CD4-positive, alpha-beta T cell (primary cell): ENCODE measurements around the gene SFTA2. TPM values are rescaled to one million over a fixed set of nuclear protein-coding genes. Genes with fewer than 3 reads are reported as not detected.

Experiments used
- ATAC-seq: fragments of 200-7000 bp; cut with Tn5 transposase; one replicate; pipeline ENCODE4 v1.10.0; 2022; ENCODE audit warnings: mild to moderate bottlenecking; ENCODE audit not compliant: poor library complexity
- CTCF ChIA-PET: fragments of 350-600 bp; sonication (Branson Sonifier 250); formaldehyde crosslinking; loops from one replicate; lab custom pipeline; 2021; ENCODE audit warnings: antibody characterized with exemption, inconsistent platforms; lab: Charles Lee
- POLR2A ChIA-PET: fragments of 350-600 bp; sonication (Branson Sonifier 250); formaldehyde crosslinking; loops from one replicate; lab custom pipeline; 2021; ENCODE audit warnings: antibody characterized with exemption, inconsistent platforms; lab: Charles Lee
- DNase-seq, 14 experiments: peaks; one replicate each; pipeline ENCODE4 v3.0.0-alpha.2; 2013 to 2020; ENCODE audit warnings: mixed read lengths in 2 of 14
- H3K27ac ChIP-seq, 2 donors: one replicate each; pipeline versions ENCODE4 v1.5.1 to v1.7.0; 2013; ENCODE audit warnings: low read length in 2 of 2, low read depth in 1 of 2, mild to moderate bottlenecking in 1 of 2
- H3K27me3 ChIP-seq, 2 experiments: 1 replicate in 1 of 2; 2 replicates in 1 of 2; pipeline versions ENCODE4 v1.6.1 to v1.7.0; 2013; ENCODE audit warnings: low read length in 2 of 2, control low read depth in 1 of 2, mild to moderate bottlenecking in 1 of 2, moderate library complexity in 1 of 2; ENCODE audit not compliant: insufficient read depth in 2 of 2, control insufficient read depth in 1 of 2
- H3K36me3 ChIP-seq: one replicate; pipeline ENCODE4 v1.6.1; 2013; ENCODE audit warnings: low read length, control low read depth; ENCODE audit not compliant: insufficient read depth
- H3K4me1 ChIP-seq: one replicate; pipeline ENCODE4 v1.6.1; 2013; ENCODE audit warnings: low read length, control low read depth; ENCODE audit not compliant: insufficient read depth
- H3K4me3 ChIP-seq: one replicate; pipeline ENCODE4 v1.5.1; 2013; ENCODE audit warnings: mild to moderate bottlenecking, low read length, moderate library complexity
- H3K9me3 ChIP-seq, 2 experiments: 1 replicate in 1 of 2; 2 replicates in 1 of 2; pipeline versions ENCODE4 v1.6.1 to v1.7.0; 2013; ENCODE audit warnings: low read length in 2 of 2, mild to moderate bottlenecking in 2 of 2, control low read depth in 1 of 2, moderate library complexity in 1 of 2; ENCODE audit not compliant: control insufficient read depth in 1 of 2, insufficient read depth in 1 of 2
- H3K27ac Mint-ChIP-seq: one replicate; pipeline ENCODE4 v1.8.0; 2020; ENCODE audit warnings: mixed read lengths
- H3K27me3 Mint-ChIP-seq: one replicate; pipeline ENCODE4 v1.8.0; 2021; ENCODE audit warnings: mixed read lengths
- H3K36me3 Mint-ChIP-seq: one replicate; pipeline ENCODE4 v1.8.0; 2021; ENCODE audit warnings: low read depth, mixed read lengths
- H3K4me1 Mint-ChIP-seq: one replicate; pipeline ENCODE4 v1.8.0; 2021; ENCODE audit warnings: low read depth, mixed read lengths
- H3K4me3 Mint-ChIP-seq: one replicate; pipeline ENCODE4 v1.8.0; 2020; ENCODE audit warnings: mild to moderate bottlenecking, mixed read lengths
- H3K9me3 Mint-ChIP-seq: one replicate; pipeline ENCODE4 v1.8.0; 2020; ENCODE audit warnings: mixed read lengths
- CTCF ChIP-seq: fragments of 200-600 bp; IDR thresholded peaks from one replicate; pipeline ENCODE4 v1.8.0; 2022; ENCODE audit warnings: antibody characterized with exemption, mild to moderate bottlenecking
- intact Hi-C, 2 experiments: fragments of 100-400 bp; cut with DNase I in 1 of 2; cut with micrococcal nuclease in 1 of 2; formaldehyde crosslinking; loops; one replicate each; pipeline versions ENCODE4 v1.15.1 to v1.9.0; 2023 to 2025; cut with DNase I, micrococcal nuclease
- total RNA-seq, 174 experiments: library from RNA in 2 of 174; stranded (reverse) in 2 of 174; gene quantifications; one replicate each; pipeline ENCODE4 v1.2.3 and lab custom pipeline; 2021 to 2026

The SFTA2 gene
- total RNA-seq, 2 experiments from 2014 or later, result not detected

GRCh38 chr6:30937265-30937664 is 5.3 kb upstream of the SFTA2 start:
- intact Hi-C loops, result loop anchor here in 1 of 2 experiments (10.0 kb wide), 1 partner anchor 178 kb away; the partner anchor contains the start of genes C6orf15 and PSORS1C1
- Histone ChIP-seq H3K36me3 (no peaks in the 10 kb centered on the region), H3K27me3 (peaks cover 6 to 24% of the 10 kb centered on the region in 2 experiments), H3K4me3 (no peak overlapping the region), H3K9me3 (no peaks in the 10 kb centered on the region), H3K4me1 (no peaks in the 10 kb centered on the region), H3K27ac (no peak overlapping the region)
- TF ChIP-seq CTCF, result no peak
- ATAC-seq, result no peak
- Mint-ChIP-seq H3K4me3 (no peak overlapping the region), H3K9me3 (no peaks in the 10 kb centered on the region), H3K4me1 (no peaks in the 10 kb centered on the region), H3K27me3 (peaks cover 25% of the 10 kb centered on the region), H3K27ac (no peak overlapping the region), H3K36me3 (no peaks in the 10 kb centered on the region)
- DNase-seq, result no peak
- POLR2A ChIA-PET, result no interaction called here
- CTCF ChIA-PET, result no interaction called here

GRCh38 chr6:30935018-30935417 is 3.0 kb upstream of the SFTA2 start:
- POLR2A ChIA-PET, result no interaction called here
- H3K9me3 ChIP-seq, result no peaks in the 10 kb centered on the region
- Mint-ChIP-seq H3K36me3 (no peaks in the 10 kb centered on the region), H3K4me1 (no peaks in the 10 kb centered on the region), H3K27me3 (peaks cover 12% of the 10 kb centered on the region), H3K4me3 (no peak overlapping the region), H3K9me3 (no peaks in the 10 kb centered on the region), H3K27ac (no peak overlapping the region)
- H3K27ac ChIP-seq, result no peak overlapping the region
- H3K4me1 ChIP-seq, result no peaks in the 10 kb centered on the region
- DNase-seq (no peak), ATAC-seq (no peak)
- H3K27me3 ChIP-seq, result peaks cover 0 to 8% of the 10 kb centered on the region in 2 experiments
- CTCF ChIA-PET, result no interaction called here
- intact Hi-C loops, result loop anchor here in 1 of 2 experiments (10.0 kb wide), 1 partner anchor 180 kb away; the partner anchor contains the start of genes C6orf15 and PSORS1C1
- H3K36me3 ChIP-seq, result no peaks in the 10 kb centered on the region
- no peak overlapping the region for H3K4me3 ChIP-seq
- no peak for TF ChIP-seq CTCF

- CTCF ChIA-PET, result no interaction called here
- ATAC-seq, result no peak
- intact Hi-C loops, result loop anchor here in 1 of 2 experiments (5.0 to 10.0 kb wide), 2 partner anchors 44 to 182 kb away; partner anchors contain the start of genes C6orf15 and PSORS1C1
- TF ChIP-seq CTCF, result no peak
- Mint-ChIP-seq H3K9me3 (peaks cover 3% of the 10 kb centered on the region), H3K27me3 (no peaks in the 10 kb centered on the region), H3K4me3 (no peak overlapping the region), H3K27ac (no peak overlapping the region), H3K4me1 (no peaks in the 10 kb centered on the region), H3K36me3 (no peaks in the 10 kb centered on the region)
- POLR2A ChIA-PET, result no interaction called here
- Histone ChIP-seq H3K4me3 (no peak overlapping the region), H3K27ac (no peak overlapping the region), H3K36me3 (no peaks in the 10 kb centered on the region), H3K27me3 (no peaks in the 10 kb centered on the region), H3K9me3 (peaks cover 0 to 6% of the 10 kb centered on the region in 2 experiments), H3K4me1 (no peaks in the 10 kb centered on the region)
- DNase-seq, result no peak
These were observed 845 bp upstream of the SFTA2 start for GRCh38 chr6:30932665-30933365.
